H4 (cell line): ENCODE data around the gene CNTN5. TPM values are rescaled to one million over a fixed set of nuclear protein-coding genes. Genes with fewer than 3 reads are reported as not detected.
A peak's percentile ranks its signal among the peaks of the same experiment; 100 is the strongest.
"Not testable (repeated sequence)": the region's sequence is repeated elsewhere in the genome, so short reads cannot be mapped to it uniquely, and the experiment has no call there.

ENCODE experiments used
- DNase-seq: peaks from one replicate; pipeline ENCODE4 v3.0.0-alpha.2; 2015; ENCODE audit warnings: low spot score
- total RNA-seq: library from RNA; depleted of rRNA; stranded (reverse); fragments of >200 nt; shearing (Covaris generic); gene quantifications from 2 replicates; pipeline ENCODE4 v1.2.3, GENCODE V29; 2014

The CNTN5 gene
- total RNA-seq, 1 experiment from 2014 or later: 3.8 TPM

GRCh38 chr11:99275521-99275920 lies 254.8 kb downstream of the CNTN5 start:
- no peak for DNase-seq

- DNase-seq: no peak
These were observed 256.5 kb downstream of the CNTN5 start for GRCh38 chr11:99277281-99277680.

- DNase-seq: no peak
These were observed 258.5 kb downstream of the CNTN5 start for GRCh38 chr11:99279266-99279665.

- DNase-seq: no peak
These were observed 260.6 kb downstream of the CNTN5 start for GRCh38 chr11:99281331-99281730.

- not testable (repeated sequence) for DNase-seq
These were observed 277.2 kb downstream of the CNTN5 start for GRCh38 chr11:99297925-99298324.

GRCh38 chr11:99307510-99308088 lies 286.9 kb downstream of the CNTN5 start:
- no peak for DNase-seq

- DNase-seq: no peak
These were observed 291.1 kb downstream of the CNTN5 start for GRCh38 chr11:99311870-99312269.

GRCh38 chr11:99316776-99317520 lies 296.2 kb downstream of the CNTN5 start:
- DNase-seq: no peak

- DNase-seq: no peak
These were observed 300.1 kb downstream of the CNTN5 start for GRCh38 chr11:99320769-99321290.

GRCh38 chr11:99325847-99326246 lies 305.1 kb downstream of the CNTN5 start:
- peak; percentile 58 for DNase-seq

- no peak for DNase-seq
These were observed 306.3 kb downstream of the CNTN5 start for GRCh38 chr11:99327066-99327465.

- no peak for DNase-seq
These were observed 306.8 kb downstream of the CNTN5 start for GRCh38 chr11:99327527-99327926.

GRCh38 chr11:99333621-99334020 lies 312.9 kb downstream of the CNTN5 start:
- DNase-seq: no peak

GRCh38 chr11:99343117-99343516 lies 322.4 kb downstream of the CNTN5 start:
- no peak for DNase-seq

- no peak for DNase-seq
These were observed 328.5 kb downstream of the CNTN5 start for GRCh38 chr11:99349151-99349673.

GRCh38 chr11:99351624-99352023 lies 330.9 kb downstream of the CNTN5 start:
- DNase-seq: no peak

GRCh38 chr11:99352642-99353041 lies 331.9 kb downstream of the CNTN5 start:
- DNase-seq: no peak

- DNase-seq: no peak
These were observed 345.8 kb downstream of the CNTN5 start for GRCh38 chr11:99366546-99366945.

- no peak for DNase-seq
These were observed 347.8 kb downstream of the CNTN5 start for GRCh38 chr11:99368583-99368982.

- peak; percentile 66 for DNase-seq
These were observed 349.9 kb downstream of the CNTN5 start for GRCh38 chr11:99370549-99371216.

GRCh38 chr11:99371257-99371656 lies 350.5 kb downstream of the CNTN5 start:
- DNase-seq: no peak

GRCh38 chr11:99376463-99376862 lies 355.7 kb downstream of the CNTN5 start:
- DNase-seq: no peak
